ENCODE results near the gene TAS2R5.

DNA sequence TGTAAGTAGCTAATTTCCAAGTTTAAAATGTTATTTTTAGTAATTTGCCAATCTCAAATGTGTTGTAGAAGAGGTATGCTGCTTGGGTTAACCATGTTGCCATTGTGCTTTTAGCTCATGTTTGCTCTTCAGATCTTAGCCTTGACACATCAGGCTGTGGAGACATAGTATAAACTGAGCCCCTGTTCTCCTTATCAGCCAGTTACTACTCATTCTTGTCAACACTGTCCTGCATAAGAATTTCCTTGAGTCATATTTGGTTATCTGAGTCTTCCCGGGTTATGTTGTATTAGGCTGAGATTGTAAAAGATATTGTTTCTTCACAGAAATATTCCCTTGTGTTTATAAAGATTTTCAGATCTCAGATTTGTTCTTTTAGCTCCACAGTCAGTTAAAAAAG is 47.8 kb upstream of the TAS2R5 start:
- TF ChIP-seq, protein P1, sequence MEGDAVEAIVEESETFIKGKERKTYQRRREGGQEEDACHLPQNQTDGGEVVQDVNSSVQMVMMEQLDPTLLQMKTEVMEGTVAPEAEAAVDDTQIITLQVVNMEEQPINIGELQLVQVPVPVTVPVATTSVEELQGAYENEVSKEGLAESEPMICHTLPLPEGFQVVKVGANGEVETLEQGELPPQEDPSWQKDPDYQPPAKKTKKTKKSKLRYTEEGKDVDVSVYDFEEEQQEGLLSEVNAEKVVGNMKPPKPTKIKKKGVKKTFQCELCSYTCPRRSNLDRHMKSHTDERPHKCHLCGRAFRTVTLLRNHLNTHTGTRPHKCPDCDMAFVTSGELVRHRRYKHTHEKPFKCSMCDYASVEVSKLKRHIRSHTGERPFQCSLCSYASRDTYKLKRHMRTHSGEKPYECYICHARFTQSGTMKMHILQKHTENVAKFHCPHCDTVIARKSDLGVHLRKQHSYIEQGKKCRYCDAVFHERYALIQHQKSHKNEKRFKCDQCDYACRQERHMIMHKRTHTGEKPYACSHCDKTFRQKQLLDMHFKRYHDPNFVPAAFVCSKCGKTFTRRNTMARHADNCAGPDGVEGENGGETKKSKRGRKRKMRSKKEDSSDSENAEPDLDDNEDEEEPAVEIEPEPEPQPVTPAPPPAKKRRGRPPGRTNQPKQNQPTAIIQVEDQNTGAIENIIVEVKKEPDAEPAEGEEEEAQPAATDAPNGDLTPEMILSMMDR (conservative IDR thresholded peaks at IDR 0.05; ENCODE audit: low read depth, low read length): no peak
- no peak for TF ChIP-seq EZH2 (IDR thresholded peaks at IDR 0.05; ENCODE audit: borderline replicate concordance, low read depth, low read length, poor library complexity, severe bottlenecking)

All from A673 (cell line).